ENCODE results near the gene EPN2. TPM values are rescaled to one million over a fixed set of nuclear protein-coding genes. Genes with fewer than 3 reads are reported as not detected.

The EPN2 gene
- total RNA-seq, 1 experiment from 2014 or later, result 35.6 TPM

- CTCF ChIA-PET, result no interaction called here
- no peak for DNase-seq
- no peak for TF ChIP-seq CTCF (IDR thresholded peaks at IDR 0.05; ENCODE audit: insufficient read depth in 1 of 2, low read depth in 1 of 2, low read length in 1 of 2, severe bottlenecking in 1 of 2, unreplicated experiment in 1 of 2)
- H3K9me3 Mint-ChIP-seq (ENCODE audit: unreplicated experiment), result no peaks in the 10 kb centered on the region
- no peaks in the 10 kb centered on the region; the same call in none of the 2 replicates for H3K36me3 ChIP-seq (ENCODE audit: control insufficient read depth, insufficient read depth, low read length)
- no peaks in the 10 kb centered on the region for H3K27me3 ChIP-seq (replicated peaks; ENCODE audit: control insufficient read depth, insufficient read depth, low read length)
- H3K4me1 ChIP-seq, result no peaks in the 10 kb centered on the region
- no TSS peak for BruUV-seq (replicated peaks)
- POLR2A ChIA-PET, result no interaction called here
- H3K27me3 Mint-ChIP-seq (ENCODE audit: insufficient read depth, unreplicated experiment), result no peaks in the 10 kb centered on the region
- intact Hi-C loops (cut with micrococcal nuclease; ENCODE audit: unreplicated experiment), result no loop called here
- no peak overlapping the region for H3K4me3 ChIP-seq (ENCODE audit: low read depth, low read length)
- no peak overlapping the region for H3K27ac Mint-ChIP-seq (ENCODE audit: unreplicated experiment)
- no peak overlapping the region for H3K4me3 Mint-ChIP-seq (ENCODE audit: unreplicated experiment)
- peaks cover 14% of the 10 kb centered on the region for H3K36me3 Mint-ChIP-seq (ENCODE audit: insufficient read depth, unreplicated experiment)
- no peaks in the 10 kb centered on the region for H3K4me1 Mint-ChIP-seq (ENCODE audit: low read depth, unreplicated experiment)
- no peaks in the 10 kb centered on the region for H3K9me3 ChIP-seq
These were observed 62.7 kb downstream of the EPN2 start for GRCh38 chr17:19299866-19300265.

- CTCF ChIA-PET, result interaction anchor here (0.7 kb wide), 1 partner anchor 58 kb away, joined by 5 read pairs; no protein-coding TSS in a partner anchor
- intact Hi-C loops (cut with micrococcal nuclease; ENCODE audit: unreplicated experiment), result no loop called here
- TF ChIP-seq CTCF (IDR thresholded peaks at IDR 0.05; ENCODE audit: insufficient read depth in 1 of 2, low read depth in 1 of 2, low read length in 1 of 2, severe bottlenecking in 1 of 2, unreplicated experiment in 1 of 2), result no peak
- DNase-seq, result no peak
- no TSS peak for BruUV-seq (replicated peaks)
- Histone ChIP-seq H3K4me1 (peaks cover 2% of the 10 kb centered on the region; the same call in 1 of the 2 replicates), H3K27me3 (replicated peaks; ENCODE audit: control insufficient read depth, insufficient read depth, low read length) (no peaks in the 10 kb centered on the region), H3K9me3 (no peaks in the 10 kb centered on the region), H3K36me3 (ENCODE audit: control insufficient read depth, insufficient read depth, low read length) (no peaks in the 10 kb centered on the region; the same call in none of the 2 replicates), H3K4me3 (ENCODE audit: low read depth, low read length) (no peak overlapping the region)
- H3K27me3 Mint-ChIP-seq (ENCODE audit: insufficient read depth, unreplicated experiment), result no peaks in the 10 kb centered on the region
- H3K9me3 Mint-ChIP-seq (ENCODE audit: unreplicated experiment), result no peaks in the 10 kb centered on the region
- peaks cover 8% of the 10 kb centered on the region for H3K36me3 Mint-ChIP-seq (ENCODE audit: insufficient read depth, unreplicated experiment)
- H3K4me3 Mint-ChIP-seq (ENCODE audit: unreplicated experiment), result no peak overlapping the region
- H3K4me1 Mint-ChIP-seq (ENCODE audit: low read depth, unreplicated experiment), result no peaks in the 10 kb centered on the region
- H3K27ac Mint-ChIP-seq (ENCODE audit: unreplicated experiment), result no peak overlapping the region
- POLR2A ChIA-PET, result no interaction called here
These were observed 64.2 kb downstream of the EPN2 start for GRCh38 chr17:19301274-19301951.

GRCh38 chr17:19301973-19302372 is 64.8 kb downstream of the EPN2 start:
- no peak overlapping the region for H3K4me3 Mint-ChIP-seq (ENCODE audit: unreplicated experiment)
- H3K27ac Mint-ChIP-seq (ENCODE audit: unreplicated experiment), result no peak overlapping the region
- intact Hi-C loops (cut with micrococcal nuclease; ENCODE audit: unreplicated experiment), result no loop called here
- ChIA-PET POLR2A (no interaction called here), CTCF (no interaction called here)
- H3K9me3 Mint-ChIP-seq (ENCODE audit: unreplicated experiment), result no peaks in the 10 kb centered on the region
- H3K4me1 Mint-ChIP-seq (ENCODE audit: low read depth, unreplicated experiment), result no peaks in the 10 kb centered on the region
- no peak overlapping the region for H3K4me3 ChIP-seq (ENCODE audit: low read depth, low read length)
- peaks cover 3% of the 10 kb centered on the region for H3K36me3 Mint-ChIP-seq (ENCODE audit: insufficient read depth, unreplicated experiment)
- no peaks in the 10 kb centered on the region for H3K9me3 ChIP-seq
- peaks cover 4% of the 10 kb centered on the region; the same call in 1 of the 2 replicates for H3K4me1 ChIP-seq
- TF ChIP-seq CTCF (IDR thresholded peaks at IDR 0.05; ENCODE audit: insufficient read depth in 1 of 2, low read depth in 1 of 2, low read length in 1 of 2, severe bottlenecking in 1 of 2, unreplicated experiment in 1 of 2), result no peak
- H3K36me3 ChIP-seq (ENCODE audit: control insufficient read depth, insufficient read depth, low read length), result no peaks in the 10 kb centered on the region; the same call in none of the 2 replicates
- H3K27me3 Mint-ChIP-seq (ENCODE audit: insufficient read depth, unreplicated experiment), result no peaks in the 10 kb centered on the region
- no peaks in the 10 kb centered on the region for H3K27me3 ChIP-seq (replicated peaks; ENCODE audit: control insufficient read depth, insufficient read depth, low read length)
- no TSS peak for BruUV-seq (replicated peaks)
- DNase-seq, result no peak
